ENCODE results near the gene ZFPM1. TPM values are rescaled to one million over a fixed set of nuclear protein-coding genes. Genes with fewer than 3 reads are reported as not detected.
"Not testable (repeated sequence)": the region's sequence is repeated elsewhere in the genome, so short reads cannot be mapped to it uniquely, and the experiment has no call there.

The ZFPM1 gene
- total RNA-seq, 1 experiment from 2014 or later, result 24.1 TPM

DNA sequence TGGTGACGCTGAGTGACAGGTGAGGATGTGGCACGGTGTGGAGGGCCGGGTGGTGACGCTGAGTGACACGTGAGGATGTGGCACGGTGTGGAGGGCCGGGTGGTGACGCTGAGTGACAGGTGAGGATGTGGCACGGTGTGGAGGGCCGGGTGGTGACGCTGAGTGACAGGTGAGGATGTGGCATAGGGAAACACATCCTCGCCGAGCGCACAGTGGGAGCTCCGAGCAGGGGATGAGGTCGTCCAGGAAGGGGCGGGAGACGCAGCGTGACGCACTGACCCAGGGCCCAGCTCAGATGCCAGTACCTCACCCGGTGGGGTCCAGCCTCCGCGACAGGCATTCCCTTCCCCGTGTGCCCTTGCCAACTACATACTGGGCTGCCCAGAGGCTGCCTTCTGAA, 17.6 kb downstream of the ZFPM1 start:
- H3K27me3 ChIP-seq (replicated peaks; ENCODE audit: control insufficient read depth, insufficient read depth, low read length); H3K36me3 Mint-ChIP-seq (ENCODE audit: insufficient read depth, unreplicated experiment); H3K4me3 ChIP-seq (ENCODE audit: low read depth, low read length); H3K4me1 Mint-ChIP-seq (ENCODE audit: low read depth, unreplicated experiment); H3K4me1 ChIP-seq; H3K27ac Mint-ChIP-seq (ENCODE audit: unreplicated experiment); intact Hi-C loops (cut with micrococcal nuclease; ENCODE audit: unreplicated experiment); H3K36me3 ChIP-seq (ENCODE audit: control insufficient read depth, insufficient read depth, low read length); DNase-seq; H3K27me3 Mint-ChIP-seq (ENCODE audit: insufficient read depth, unreplicated experiment); CTCF ChIA-PET; BruUV-seq (replicated peaks); H3K9me3 Mint-ChIP-seq (ENCODE audit: unreplicated experiment); H3K9me3 ChIP-seq; H3K4me3 Mint-ChIP-seq (ENCODE audit: unreplicated experiment): not testable (repeated sequence)
- POLR2A ChIA-PET, result interaction anchor here (0.5 kb wide), 1 partner anchor 118 kb away, joined by 3 read pairs; no protein-coding TSS in a partner anchor

DNA sequence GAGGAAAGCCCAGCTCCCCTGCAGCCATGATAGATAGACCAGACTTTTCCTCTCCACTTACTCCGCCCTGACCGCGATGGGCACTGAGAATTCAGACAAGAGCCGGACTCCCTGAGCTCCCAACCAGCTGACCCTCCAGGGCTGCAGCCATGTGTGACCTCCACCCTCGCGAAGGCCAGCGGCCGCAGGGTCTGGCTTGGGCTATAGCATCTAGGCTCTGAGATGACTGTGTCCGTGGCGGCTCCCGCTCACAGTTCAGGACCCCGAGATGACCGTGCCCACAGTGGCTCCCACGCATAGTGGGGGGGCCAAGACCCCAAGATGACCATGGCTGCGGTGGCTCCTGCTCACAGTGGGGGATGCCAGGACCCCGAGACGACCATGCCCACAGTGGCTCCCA, 18.0 kb downstream of the ZFPM1 start:
- H3K4me3 Mint-ChIP-seq (ENCODE audit: unreplicated experiment), result no peak overlapping the region
- Histone ChIP-seq H3K36me3 (ENCODE audit: control insufficient read depth, insufficient read depth, low read length) (no peaks in the 10 kb centered on the region; the same call in 1 of the 2 replicates), H3K9me3 (no peaks in the 10 kb centered on the region), H3K4me3 (ENCODE audit: low read depth, low read length) (no peak overlapping the region), H3K27me3 (replicated peaks; ENCODE audit: control insufficient read depth, insufficient read depth, low read length) (no peaks in the 10 kb centered on the region), H3K4me1 (peaks cover 4% of the 10 kb centered on the region)
- no peaks in the 10 kb centered on the region for H3K27me3 Mint-ChIP-seq (ENCODE audit: insufficient read depth, unreplicated experiment)
- ChIA-PET CTCF (no interaction called here), POLR2A (interaction anchor here (0.5 kb wide), 1 partner anchor 117 kb away, joined by 3 read pairs; no protein-coding TSS in a partner anchor)
- H3K4me1 Mint-ChIP-seq (ENCODE audit: low read depth, unreplicated experiment), result no peaks in the 10 kb centered on the region
- TF ChIP-seq CTCF (IDR thresholded peaks at IDR 0.05; ENCODE audit: insufficient read depth in 1 of 2, low read depth in 1 of 2, low read length in 1 of 2, severe bottlenecking in 1 of 2, unreplicated experiment in 1 of 2), result no peak
- H3K36me3 Mint-ChIP-seq (ENCODE audit: insufficient read depth, unreplicated experiment), result peaks cover 5% of the 10 kb centered on the region
- intact Hi-C loops (cut with micrococcal nuclease; ENCODE audit: unreplicated experiment), result no loop called here
- DNase-seq, result no peak
- BruUV-seq (replicated peaks), result no TSS peak
- H3K27ac Mint-ChIP-seq (ENCODE audit: unreplicated experiment), result no peak overlapping the region
- no peaks in the 10 kb centered on the region for H3K9me3 Mint-ChIP-seq (ENCODE audit: unreplicated experiment)

- peaks cover 4% of the 10 kb centered on the region for H3K4me1 ChIP-seq
- intact Hi-C loops (cut with micrococcal nuclease; ENCODE audit: unreplicated experiment), result no loop called here
- no peak for DNase-seq
- Mint-ChIP-seq H3K27me3 (ENCODE audit: insufficient read depth, unreplicated experiment) (no peaks in the 10 kb centered on the region), H3K36me3 (ENCODE audit: insufficient read depth, unreplicated experiment) (peaks cover 5% of the 10 kb centered on the region), H3K27ac (ENCODE audit: unreplicated experiment) (no peak overlapping the region), H3K4me3 (ENCODE audit: unreplicated experiment) (no peak overlapping the region), H3K9me3 (ENCODE audit: unreplicated experiment) (no peaks in the 10 kb centered on the region), H3K4me1 (ENCODE audit: low read depth, unreplicated experiment) (peaks cover under 1% of the 10 kb centered on the region)
- H3K27me3 ChIP-seq (replicated peaks; ENCODE audit: control insufficient read depth, insufficient read depth, low read length), result no peaks in the 10 kb centered on the region
- CTCF ChIA-PET, result no interaction called here
- no peak for TF ChIP-seq CTCF (IDR thresholded peaks at IDR 0.05; ENCODE audit: insufficient read depth in 1 of 2, low read depth in 1 of 2, low read length in 1 of 2, severe bottlenecking in 1 of 2, unreplicated experiment in 1 of 2)
- POLR2A ChIA-PET, result no interaction called here
- no peaks in the 10 kb centered on the region for H3K9me3 ChIP-seq
- no peak overlapping the region for H3K4me3 ChIP-seq (ENCODE audit: low read depth, low read length)
- BruUV-seq (replicated peaks), result no TSS peak
- no peaks in the 10 kb centered on the region; the same call in 1 of the 2 replicates for H3K36me3 ChIP-seq (ENCODE audit: control insufficient read depth, insufficient read depth, low read length)
These were observed 18.5 kb downstream of the ZFPM1 start for GRCh38 chr16:88471575-88471974.

DNA sequence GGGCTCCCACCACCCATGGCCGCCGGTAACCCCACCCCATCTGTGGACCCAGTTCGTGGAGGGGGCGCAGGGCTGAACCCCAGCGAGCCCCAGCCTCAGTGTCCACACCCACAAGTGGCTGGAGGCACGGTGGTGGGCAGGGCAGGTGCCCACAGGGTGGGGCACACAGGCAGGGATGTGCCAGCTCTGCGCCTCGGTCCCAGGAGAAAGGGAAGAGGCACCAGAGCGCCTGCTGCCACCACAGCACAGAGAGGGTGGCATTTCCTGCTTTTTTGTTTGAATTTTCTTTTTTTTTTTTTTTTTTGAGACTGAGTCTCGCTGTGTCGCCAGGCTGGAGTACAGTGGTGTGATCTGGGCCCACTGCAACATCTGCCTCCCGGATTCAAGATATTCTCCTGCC, 19.0 kb downstream of the ZFPM1 start:
- Mint-ChIP-seq H3K9me3 (ENCODE audit: unreplicated experiment) (no peaks in the 10 kb centered on the region), H3K36me3 (ENCODE audit: insufficient read depth, unreplicated experiment) (peaks cover 5% of the 10 kb centered on the region), H3K27ac (ENCODE audit: unreplicated experiment) (no peak overlapping the region), H3K27me3 (ENCODE audit: insufficient read depth, unreplicated experiment) (no peaks in the 10 kb centered on the region), H3K4me3 (ENCODE audit: unreplicated experiment) (no peak overlapping the region), H3K4me1 (ENCODE audit: low read depth, unreplicated experiment) (peaks cover 5% of the 10 kb centered on the region)
- CTCF ChIA-PET, result no interaction called here
- POLR2A ChIA-PET, result no interaction called here
- Histone ChIP-seq H3K4me3 (ENCODE audit: low read depth, low read length) (no peak overlapping the region), H3K36me3 (ENCODE audit: control insufficient read depth, insufficient read depth, low read length) (no peaks in the 10 kb centered on the region; the same call in 1 of the 2 replicates), H3K9me3 (no peaks in the 10 kb centered on the region), H3K27me3 (replicated peaks; ENCODE audit: control insufficient read depth, insufficient read depth, low read length) (no peaks in the 10 kb centered on the region), H3K4me1 (peaks cover 6% of the 10 kb centered on the region)
- intact Hi-C loops (cut with micrococcal nuclease; ENCODE audit: unreplicated experiment), result no loop called here
- no TSS peak for BruUV-seq (replicated peaks)
- no peak for TF ChIP-seq CTCF (IDR thresholded peaks at IDR 0.05; ENCODE audit: insufficient read depth in 1 of 2, low read depth in 1 of 2, low read length in 1 of 2, severe bottlenecking in 1 of 2, unreplicated experiment in 1 of 2)
- DNase-seq, result no peak

Measured in Caco-2 (cell line).